Testis (tissue), 3 donors: ENCODE measurements around the gene GALNT5. TPM values are rescaled to one million over a fixed set of nuclear protein-coding genes. Genes with fewer than 3 reads are reported as not detected.

Source experiments
- DNase-seq: peaks from one replicate; pipeline ENCODE4 v3.0.0-alpha.2; 2019
- H3K27ac ChIP-seq, 2 donors: fragments of 200-600 bp; sonication (generic); one replicate each; pipeline ENCODE4 v1.5.1; 2019
- H3K27me3 ChIP-seq: fragments of 200-600 bp; sonication (generic); one replicate; pipeline ENCODE4 v1.5.1; 2019
- H3K36me3 ChIP-seq: fragments of 200-600 bp; sonication (generic); one replicate; pipeline ENCODE4 v1.5.1; 2017; ENCODE audit warnings: low read depth; ENCODE audit errors: missing control alignments
- H3K4me1 ChIP-seq: fragments of 200-600 bp; sonication (generic); one replicate; pipeline ENCODE4 v1.5.1; 2019
- H3K4me3 ChIP-seq, 2 donors: fragments of 200-600 bp; sonication (generic); one replicate each; pipeline ENCODE4 v1.5.1; 2017 to 2019
- H3K9me3 ChIP-seq: fragments of 200-600 bp; sonication (generic); one replicate; pipeline ENCODE4 v1.5.1; 2017
- CTCF ChIP-seq, 3 experiments: fragments of 450-650 bp in 2 of 3; fragments of 200-600 bp in 1 of 3; sonication (generic) in 1 of 3; IDR thresholded peaks; one replicate each; pipeline ENCODE4 v1.5.1; 2016 to 2019; ENCODE audit warnings: antibody characterized with exemption in 3 of 3, mild to moderate bottlenecking in 2 of 3, moderate library complexity in 1 of 3
- POLR2A ChIP-seq: fragments of 450-650 bp; IDR thresholded peaks from one replicate; pipeline ENCODE4 v1.6.1; 2017; ENCODE audit warnings: antibody characterized with exemption, mild to moderate bottlenecking, moderate library complexity
- WGBS, 2 donors: methylation state at CpG; one replicate each; pipeline ENCODE4 v1.1.5; 2018; 5-methylcytosine and 5-hydroxymethylcytosine counted together
- intact Hi-C: fragments of 100-400 bp; cut with DNase I; formaldehyde crosslinking; loops from one replicate; pipeline ENCODE4 v1.15.1; 2023; ENCODE audit warnings: low total_unique reads
- polyA plus RNA-seq: library from polyadenylated mRNA; stranded (reverse); fragments of 350-450 nt; fragmentation: Illumina TruSeq; extraction: RNeasy Lipid Tissue Mini Kit (QIAGEN cat#74804); gene quantifications from one replicate; pipeline ENCODE4 v1.2.3, GENCODE V29; 2014; ENCODE audit warnings: low read depth, low replicate concordance; ENCODE audit not compliant: insufficient read depth
- total RNA-seq, 2 donors: library from RNA; depleted of rRNA; stranded (reverse); fragments of >200 nt; gene quantifications; one replicate each; pipeline ENCODE4 v1.2.3, GENCODE V29; 2016

GALNT5 gene
- total and polyA plus RNA-seq, 3 donors from 2014 or later = 0.06 to 0.45 (median 0.08) TPM

- Histone ChIP-seq H3K27ac (no peak overlapping the region), H3K4me3 (no peak overlapping the region), H3K9me3 (no peaks in the 10 kb centered on the region), H3K36me3 (no peaks in the 10 kb centered on the region), H3K4me1 (no peaks in the 10 kb centered on the region), H3K27me3 (no peaks in the 10 kb centered on the region)
- 75 to 76% methylated on average over 3 of the region's 3 CpGs for WGBS, 2 donors
- intact Hi-C loops = no loop called here
- TF ChIP-seq POLR2A = no peak
- TF ChIP-seq CTCF (IDR thresholded peaks at IDR 0.05) = no peak
- DNase-seq = no peak
Observed at GRCh38 chr2:157238296-157238695, 19.2 kb upstream of the GALNT5 start.

- TF ChIP-seq POLR2A (no peak), CTCF (IDR thresholded peaks at IDR 0.05) (no peak)
- intact Hi-C loops = no loop called here
- H3K27me3 ChIP-seq = no peaks in the 10 kb centered on the region
- 67 to 69% methylated on average over 4 of the region's 4 CpGs for WGBS, 2 donors
- no peak for DNase-seq
- no peak overlapping the region for H3K27ac ChIP-seq
- H3K36me3 ChIP-seq = no peaks in the 10 kb centered on the region
- H3K4me3 ChIP-seq = no peak overlapping the region
- no peaks in the 10 kb centered on the region for H3K4me1 ChIP-seq
- no peaks in the 10 kb centered on the region for H3K9me3 ChIP-seq
Observed at GRCh38 chr2:157244691-157245090, 12.8 kb upstream of the GALNT5 start.

DNA sequence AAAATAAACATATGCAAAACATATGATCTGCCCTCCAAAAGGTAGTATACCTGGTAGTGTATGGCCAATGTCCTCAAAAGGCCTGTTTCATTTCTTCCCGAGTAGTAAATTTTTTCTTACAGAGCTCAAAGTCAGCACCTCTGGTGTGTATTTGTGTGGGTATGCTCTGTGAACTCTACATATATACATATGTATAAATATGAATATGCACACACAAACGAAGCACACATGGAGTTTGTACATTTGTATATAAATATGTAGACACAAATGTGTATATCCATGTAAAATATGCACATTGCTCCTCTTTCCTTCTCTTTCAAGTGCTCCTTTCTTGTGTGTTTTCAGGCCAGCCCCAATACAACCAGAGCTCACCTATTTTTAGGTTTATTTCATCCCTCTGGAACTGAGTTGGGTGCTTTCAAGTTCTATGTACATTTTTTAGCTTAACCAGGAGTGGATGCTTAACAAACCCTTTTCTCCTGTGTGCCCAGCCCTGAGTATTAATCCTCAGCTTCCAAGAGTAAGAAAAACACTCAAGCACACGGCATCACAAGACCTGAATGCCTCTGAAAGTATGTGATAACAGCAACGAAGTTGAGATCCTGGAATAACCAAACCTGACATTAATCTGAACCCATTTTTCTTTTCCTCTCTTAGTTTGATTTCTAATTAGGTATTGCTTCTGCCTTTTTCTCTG lies 12.2 kb upstream of the GALNT5 start:
- H3K27me3 ChIP-seq = no peaks in the 10 kb centered on the region
- H3K9me3 ChIP-seq = no peaks in the 10 kb centered on the region
- H3K36me3 ChIP-seq = no peaks in the 10 kb centered on the region
- 74 to 77% methylated on average over 4 of the region's 4 CpGs for WGBS, 2 donors
- TF ChIP-seq POLR2A (no peak), CTCF (IDR thresholded peaks at IDR 0.05) (no peak)
- no peaks in the 10 kb centered on the region for H3K4me1 ChIP-seq
- no peak for DNase-seq
- no peak overlapping the region for H3K4me3 ChIP-seq
- intact Hi-C loops = no loop called here
- H3K27ac ChIP-seq = no peak overlapping the region

- Histone ChIP-seq H3K4me1 (no peaks in the 10 kb centered on the region), H3K27ac (no peak overlapping the region), H3K36me3 (no peaks in the 10 kb centered on the region), H3K9me3 (no peaks in the 10 kb centered on the region), H3K27me3 (no peaks in the 10 kb centered on the region), H3K4me3 (no peak overlapping the region)
- no peak for TF ChIP-seq CTCF (IDR thresholded peaks at IDR 0.05)
- no peak for TF ChIP-seq POLR2A
- DNase-seq = no peak
- intact Hi-C loops = no loop called here
- 73 to 84% methylated on average over 7 of the region's 7 CpGs for whole genome bisulfite sequencing, 2 donors
Observed at GRCh38 chr2:157245846-157246764, 11.4 kb upstream of the GALNT5 start.
